Upper lobe of left lung (tissue), 6 donors: Measurements from ENCODE around the gene TNC. TPM values are rescaled to one million over a fixed set of nuclear protein-coding genes. Genes with fewer than 3 reads are reported as not detected.

ENCODE experiments used
- ATAC-seq, 2 donors: fragments of 200-7000 bp; cut with Tn5 transposase; one replicate each; pipeline ENCODE4 v1.9.1; 2022; ENCODE audit warnings: mild to moderate bottlenecking in 2 of 2, moderate library complexity in 2 of 2; ENCODE audit not compliant: low FRiP score in 2 of 2
- DNase-seq, 2 donors: peaks; one replicate each; pipeline ENCODE4 v3.0.0-alpha.2; 2019 to 2020
- H3K27ac ChIP-seq, 4 donors: fragments of 200-600 bp; sonication (generic); one replicate each; pipeline ENCODE4 v1.5.1; 2016 to 2019
- H3K27me3 ChIP-seq, 4 donors: fragments of 200-600 bp; sonication (generic); one replicate each; pipeline ENCODE4 v1.5.1; 2017 to 2019
- H3K36me3 ChIP-seq, 4 donors: fragments of 200-600 bp; sonication (generic); one replicate each; pipeline ENCODE4 v1.5.1; 2016 to 2019
- H3K4me1 ChIP-seq, 4 donors: fragments of 200-600 bp; sonication (generic); one replicate each; pipeline ENCODE4 v1.5.1; 2018 to 2019
- H3K4me3 ChIP-seq, 4 donors: fragments of 200-600 bp; sonication (generic); one replicate each; pipeline ENCODE4 v1.5.1; 2017 to 2019; ENCODE audit warnings: mild to moderate bottlenecking in 2 of 4, moderate library complexity in 1 of 4
- H3K9me3 ChIP-seq, 4 donors: fragments of 200-600 bp; sonication (generic); one replicate each; pipeline ENCODE4 v1.5.1; 2018 to 2019
- EP300 ChIP-seq, 4 donors: sonication (generic); formaldehyde crosslinking; IDR thresholded peaks; one replicate each; pipeline ENCODE4 v1.5.1; 2017; ENCODE audit warnings: antibody characterized with exemption in 4 of 4, control low read depth in 2 of 4
- POLR2A ChIP-seq, 4 donors: fragments of 450-650 bp; IDR thresholded peaks; one replicate each; pipeline ENCODE4 v1.5.1; 2016 to 2017; ENCODE audit warnings: antibody characterized with exemption in 4 of 4, mild to moderate bottlenecking in 2 of 4
- POLR2AphosphoS5 ChIP-seq, 2 donors: sonication (generic); formaldehyde crosslinking; IDR thresholded peaks; one replicate each; pipeline ENCODE4 v1.5.1; 2017; ENCODE audit warnings: antibody characterized with exemption in 2 of 2
- WGBS, 2 donors: methylation state at CpG; one replicate each; pipeline ENCODE4 v1.1.5; 2017 to 2018; 5-methylcytosine and 5-hydroxymethylcytosine counted together
- total RNA-seq, 6 donors: library from RNA; depleted of rRNA in 4 of 6; stranded (reverse); fragments of >200 nt in 4 of 6; gene quantifications; one replicate each; pipeline versions ENCODE4 v1.1.0 to v1.2.1, GENCODE V29; 2016 to 2021
- TF ChIP-seq, protein P1 (sequence below), 6 experiments: fragments of 450-650 bp in 4 of 6; fragments of 200-600 bp in 2 of 6; sonication (generic) in 2 of 6; IDR thresholded peaks; one replicate each; pipeline ENCODE4 v1.5.1; 2016 to 2019; ENCODE audit warnings: antibody characterized with exemption in 6 of 6
- donor health status: DM: no; HTN: no; CAD: no; lungs with moderate emphysema.
- donor health status: DM: no; HTN: yes; CAD: no; lungs with severe emphysema.

TNC gene
- total RNA-seq, 6 donors from 2014 or later = 7.3 to 53.5 (median 23.8) TPM

DNA sequence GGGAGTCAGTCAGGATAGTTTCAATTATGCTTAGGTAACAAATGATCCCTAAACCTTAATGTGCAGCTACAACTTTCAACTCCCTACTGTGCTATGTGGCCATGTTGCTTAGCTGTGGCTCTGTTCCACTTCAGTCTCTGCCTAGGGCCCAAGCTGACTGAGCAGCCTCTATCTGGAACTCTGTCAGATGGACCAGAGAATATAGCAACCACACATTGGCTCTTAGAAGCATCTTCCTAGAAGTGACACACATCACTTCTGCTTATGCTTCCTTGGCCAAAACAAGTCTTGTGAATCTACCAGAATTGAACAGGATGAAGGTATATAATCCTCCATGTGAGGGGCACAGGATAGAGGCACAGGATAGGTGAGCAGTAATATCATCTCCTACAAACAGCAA is 36.7 kb upstream of the TNC start:
- H3K4me3 ChIP-seq = no peak overlapping the region
- DNase-seq = no peak
- H3K27ac ChIP-seq = no peak overlapping the region
- no peaks in the 10 kb centered on the region for H3K36me3 ChIP-seq
- ATAC-seq = no peak
- no peaks in the 10 kb centered on the region for H3K4me1 ChIP-seq
- H3K27me3 ChIP-seq = no peaks in the 10 kb centered on the region
- no peak for TF ChIP-seq POLR2AphosphoS5 (IDR thresholded peaks at IDR 0.05)
- TF ChIP-seq EP300 (IDR thresholded peaks at IDR 0.05) = no peak
- TF ChIP-seq, protein P1, sequence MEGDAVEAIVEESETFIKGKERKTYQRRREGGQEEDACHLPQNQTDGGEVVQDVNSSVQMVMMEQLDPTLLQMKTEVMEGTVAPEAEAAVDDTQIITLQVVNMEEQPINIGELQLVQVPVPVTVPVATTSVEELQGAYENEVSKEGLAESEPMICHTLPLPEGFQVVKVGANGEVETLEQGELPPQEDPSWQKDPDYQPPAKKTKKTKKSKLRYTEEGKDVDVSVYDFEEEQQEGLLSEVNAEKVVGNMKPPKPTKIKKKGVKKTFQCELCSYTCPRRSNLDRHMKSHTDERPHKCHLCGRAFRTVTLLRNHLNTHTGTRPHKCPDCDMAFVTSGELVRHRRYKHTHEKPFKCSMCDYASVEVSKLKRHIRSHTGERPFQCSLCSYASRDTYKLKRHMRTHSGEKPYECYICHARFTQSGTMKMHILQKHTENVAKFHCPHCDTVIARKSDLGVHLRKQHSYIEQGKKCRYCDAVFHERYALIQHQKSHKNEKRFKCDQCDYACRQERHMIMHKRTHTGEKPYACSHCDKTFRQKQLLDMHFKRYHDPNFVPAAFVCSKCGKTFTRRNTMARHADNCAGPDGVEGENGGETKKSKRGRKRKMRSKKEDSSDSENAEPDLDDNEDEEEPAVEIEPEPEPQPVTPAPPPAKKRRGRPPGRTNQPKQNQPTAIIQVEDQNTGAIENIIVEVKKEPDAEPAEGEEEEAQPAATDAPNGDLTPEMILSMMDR (IDR thresholded peaks at IDR 0.05) = no peak
- H3K9me3 ChIP-seq = no peaks in the 10 kb centered on the region

DNA sequence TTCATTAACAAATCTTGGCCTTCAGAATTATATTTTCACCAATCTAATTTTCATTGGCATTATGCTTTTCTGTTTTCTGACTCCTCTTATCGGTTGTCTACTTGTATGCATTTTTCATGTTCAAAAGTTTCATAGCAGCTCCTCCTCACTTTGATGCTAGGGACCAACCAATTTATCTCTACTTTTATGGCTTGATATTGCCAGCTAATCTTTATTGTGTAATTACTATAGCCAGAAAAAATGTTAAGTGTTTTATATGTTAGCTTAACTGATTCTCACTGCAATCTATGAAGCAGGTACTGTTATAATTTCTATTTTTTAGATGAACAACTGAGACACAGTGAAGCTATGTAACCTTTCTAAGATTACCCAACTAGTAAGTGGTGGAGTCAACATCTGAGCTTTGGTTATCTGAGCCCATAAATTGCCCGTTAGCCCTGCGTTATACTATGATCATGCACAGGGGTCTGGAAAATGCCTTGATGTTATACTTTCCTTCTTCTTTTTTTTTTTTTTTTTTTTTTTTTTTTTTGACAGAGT is 34.4 kb upstream of the TNC start:
- Histone ChIP-seq H3K36me3 (no peaks in the 10 kb centered on the region), H3K9me3 (no peaks in the 10 kb centered on the region), H3K27ac (no peak overlapping the region), H3K27me3 (no peaks in the 10 kb centered on the region), H3K4me1 (no peaks in the 10 kb centered on the region), H3K4me3 (no peak overlapping the region)
- ATAC-seq (no peak), DNase-seq (no peak)
- 95 to 97% methylated on average over 3 of the region's 3 CpGs for WGBS, 2 donors
- no peak for TF ChIP-seq POLR2A (IDR thresholded peaks at IDR 0.05)
- TF ChIP-seq, protein P1 (IDR thresholded peaks at IDR 0.05) = no peak
- TF ChIP-seq EP300 (IDR thresholded peaks at IDR 0.05) = no peak
- no peak for TF ChIP-seq POLR2AphosphoS5 (IDR thresholded peaks at IDR 0.05)

DNA sequence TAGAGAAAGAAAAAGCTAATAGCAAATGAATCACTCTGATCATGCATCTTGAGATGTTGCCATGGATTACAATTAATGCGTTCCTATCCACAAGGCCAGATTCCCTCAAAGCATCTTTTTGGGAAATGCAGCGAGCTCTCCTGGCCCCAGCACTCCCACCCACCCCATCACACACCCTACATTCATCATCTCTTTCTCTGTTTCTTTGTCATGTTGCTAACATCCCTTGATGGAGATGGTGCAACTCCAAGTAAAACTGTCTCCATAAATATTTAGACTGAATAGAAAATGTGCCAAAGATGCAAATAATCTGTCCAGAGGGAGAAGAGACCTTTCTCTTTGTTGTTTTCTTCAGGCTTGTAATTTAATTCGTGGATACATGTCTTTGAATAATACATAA is 30.8 kb upstream of the TNC start:
- H3K4me3 ChIP-seq = no peak overlapping the region
- 80 to 86% methylated on average over 3 of the region's 3 CpGs for WGBS, 2 donors
- DNase-seq = no peak
- no peaks in the 10 kb centered on the region for H3K4me1 ChIP-seq
- H3K36me3 ChIP-seq = no peaks in the 10 kb centered on the region
- no peak overlapping the region for H3K27ac ChIP-seq
- H3K27me3 ChIP-seq = no peaks in the 10 kb centered on the region
- no peak for TF ChIP-seq POLR2AphosphoS5 (IDR thresholded peaks at IDR 0.05)
- TF ChIP-seq EP300 (IDR thresholded peaks at IDR 0.05) = no peak
- TF ChIP-seq, protein P1 (IDR thresholded peaks at IDR 0.05) = no peak
- TF ChIP-seq POLR2A (IDR thresholded peaks at IDR 0.05) = no peak
- H3K9me3 ChIP-seq = no peaks in the 10 kb centered on the region
- no peak for ATAC-seq

DNA sequence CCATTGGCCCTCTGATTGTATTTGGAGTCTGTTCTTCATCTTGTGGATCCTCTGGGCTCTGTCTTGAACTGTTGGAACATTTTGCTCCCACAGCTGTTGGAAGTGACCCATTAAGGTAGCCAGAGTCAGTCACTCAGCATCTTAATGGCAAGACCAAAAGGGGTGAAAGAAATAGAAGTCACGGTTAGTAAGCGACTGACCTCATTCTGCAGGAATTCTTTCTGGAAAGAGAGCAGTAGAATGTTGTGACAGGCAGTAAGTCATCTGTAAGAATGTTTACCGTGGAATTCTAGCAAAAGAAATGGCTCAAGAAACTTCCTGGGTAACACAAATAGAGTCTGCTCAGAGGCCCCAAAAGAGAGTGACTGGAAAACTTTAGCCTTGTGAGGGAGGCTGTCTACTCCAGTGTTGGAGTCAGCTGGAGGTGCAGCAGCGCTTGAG is 28.6 kb upstream of the TNC start:
- no peak for DNase-seq

DNA sequence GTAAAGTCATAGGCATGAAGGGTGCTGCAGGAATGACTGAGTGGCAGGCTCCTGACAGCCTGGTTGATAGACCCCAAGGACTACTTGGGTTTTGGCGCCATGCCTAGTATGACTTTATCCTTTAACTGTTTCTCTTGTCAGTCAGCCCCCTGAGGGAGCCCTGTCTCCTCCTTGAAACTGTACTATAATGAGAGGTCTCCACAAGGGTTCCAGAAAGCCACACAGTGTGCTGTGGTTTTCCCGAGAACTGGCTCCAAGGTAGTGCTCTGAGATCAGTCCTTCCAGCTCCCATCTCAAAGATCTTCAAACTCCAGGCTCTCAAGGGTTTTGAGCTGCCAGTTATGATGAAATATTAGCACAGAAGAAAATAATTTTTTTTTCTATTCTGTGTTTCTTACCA is 26.7 kb upstream of the TNC start:
- ATAC-seq (no peak), DNase-seq (no peak)
- H3K4me3 ChIP-seq = no peak overlapping the region
- no peaks in the 10 kb centered on the region for H3K36me3 ChIP-seq
- 76 to 92% methylated on average over 2 of the region's 2 CpGs for WGBS, 2 donors
- no peaks in the 10 kb centered on the region for H3K27me3 ChIP-seq
- H3K27ac ChIP-seq = no peak overlapping the region
- no peaks in the 10 kb centered on the region for H3K9me3 ChIP-seq
- TF ChIP-seq POLR2AphosphoS5 (IDR thresholded peaks at IDR 0.05) (no peak), EP300 (IDR thresholded peaks at IDR 0.05) (no peak), POLR2A (IDR thresholded peaks at IDR 0.05) (no peak)
- TF ChIP-seq, protein P1 (IDR thresholded peaks at IDR 0.05) = no peak
- H3K4me1 ChIP-seq = no peaks in the 10 kb centered on the region

More for the DNA sequence above, 28.6 kb upstream of the TNC start:
- Histone ChIP-seq H3K27ac (peak overlapping the region in 1 of 4 donors; percentile 42), H3K4me3 (no peak overlapping the region), H3K36me3 (no peaks in the 10 kb centered on the region), H3K27me3 (no peaks in the 10 kb centered on the region), H3K4me1 (no peaks in the 10 kb centered on the region), H3K9me3 (no peaks in the 10 kb centered on the region)
- TF ChIP-seq, protein P1 (IDR thresholded peaks at IDR 0.05) = no peak
- TF ChIP-seq POLR2A (IDR thresholded peaks at IDR 0.05) (no peak), EP300 (IDR thresholded peaks at IDR 0.05) (no peak)
- peak in 1 of 2 donors; percentile 49 for ATAC-seq
- 62 to 65% methylated on average over 4 of the region's 4 CpGs for WGBS, 2 donors
